NB4 (cell line): ENCODE data around the gene ARVCF.

Experiments
- MYC ChIP-seq: IDR thresholded peaks from 2 replicates; pipeline ENCODE4 v1.6.1; 2011; ENCODE audit warnings: low read depth, low read length
- POLR2A ChIP-seq: IDR thresholded peaks from 2 replicates; pipeline ENCODE4 v1.6.1; 2011; ENCODE audit warnings: mild to moderate bottlenecking; ENCODE audit not compliant: insufficient read length; ENCODE audit errors: extremely low read depth
- TF ChIP-seq, protein P1 (sequence below): IDR thresholded peaks from 2 replicates; pipeline ENCODE4 v1.6.1; 2011; ENCODE audit warnings: low read depth, low read length
- TF ChIP-seq, protein P2 (sequence below): IDR thresholded peaks from one replicate; pipeline ENCODE4 v1.5.1; 2012; ENCODE audit warnings: low read depth, low read length

DNA sequence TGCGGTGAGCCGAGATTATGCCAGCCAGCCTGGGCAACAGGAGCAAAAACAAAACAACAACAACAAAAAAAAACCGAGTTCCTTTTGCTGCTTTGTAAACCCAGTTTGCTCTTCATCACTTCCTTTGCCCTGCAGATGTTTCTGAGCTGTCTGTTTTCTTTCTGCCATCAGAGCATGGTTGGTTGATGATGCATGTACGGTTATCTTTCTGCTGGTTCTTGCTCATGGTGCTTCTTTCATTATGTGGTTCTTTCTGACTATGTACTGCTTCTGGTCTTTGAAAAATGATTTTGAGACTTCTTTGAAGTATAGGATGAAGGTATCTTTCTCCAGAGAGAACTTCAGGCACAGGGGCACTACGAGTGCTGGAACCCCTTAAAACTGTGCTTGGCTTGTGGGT, 17.5 kb upstream of the ARVCF start:
- TF ChIP-seq, protein P1, sequence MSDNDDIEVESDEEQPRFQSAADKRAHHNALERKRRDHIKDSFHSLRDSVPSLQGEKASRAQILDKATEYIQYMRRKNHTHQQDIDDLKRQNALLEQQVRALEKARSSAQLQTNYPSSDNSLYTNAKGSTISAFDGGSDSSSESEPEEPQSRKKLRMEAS, result no peak
- TF ChIP-seq, protein P2, sequence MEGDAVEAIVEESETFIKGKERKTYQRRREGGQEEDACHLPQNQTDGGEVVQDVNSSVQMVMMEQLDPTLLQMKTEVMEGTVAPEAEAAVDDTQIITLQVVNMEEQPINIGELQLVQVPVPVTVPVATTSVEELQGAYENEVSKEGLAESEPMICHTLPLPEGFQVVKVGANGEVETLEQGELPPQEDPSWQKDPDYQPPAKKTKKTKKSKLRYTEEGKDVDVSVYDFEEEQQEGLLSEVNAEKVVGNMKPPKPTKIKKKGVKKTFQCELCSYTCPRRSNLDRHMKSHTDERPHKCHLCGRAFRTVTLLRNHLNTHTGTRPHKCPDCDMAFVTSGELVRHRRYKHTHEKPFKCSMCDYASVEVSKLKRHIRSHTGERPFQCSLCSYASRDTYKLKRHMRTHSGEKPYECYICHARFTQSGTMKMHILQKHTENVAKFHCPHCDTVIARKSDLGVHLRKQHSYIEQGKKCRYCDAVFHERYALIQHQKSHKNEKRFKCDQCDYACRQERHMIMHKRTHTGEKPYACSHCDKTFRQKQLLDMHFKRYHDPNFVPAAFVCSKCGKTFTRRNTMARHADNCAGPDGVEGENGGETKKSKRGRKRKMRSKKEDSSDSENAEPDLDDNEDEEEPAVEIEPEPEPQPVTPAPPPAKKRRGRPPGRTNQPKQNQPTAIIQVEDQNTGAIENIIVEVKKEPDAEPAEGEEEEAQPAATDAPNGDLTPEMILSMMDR, result no peak
- TF ChIP-seq POLR2A, result no peak
- TF ChIP-seq MYC, result no peak
